Activated T-cell treated with anti-CD3 and anti-CD28 coated beads, Interleukin-2, amount 50 U/mL, for 4 hours (primary cell): ENCODE results near the gene DNAJB1. TPM values are rescaled to one million over a fixed set of nuclear protein-coding genes. Genes with fewer than 3 reads are reported as not detected.
"Not testable (repeated sequence)": the region's sequence is repeated elsewhere in the genome, so short reads cannot be mapped to it uniquely, and the experiment has no call there.

Source experiments
- ATAC-seq, 2 donors: fragments of 200-7000 bp; cut with Tn5 transposase; one replicate each; pipeline ENCODE4 v1.10.0; 2021
- DNase-seq: peaks from one replicate; pipeline ENCODE4 v3.0.0-alpha.2; 2020
- H3K27me3 Mint-ChIP-seq: one replicate; pipeline ENCODE4 v1.8.0; 2021; ENCODE audit warnings: low read depth, mixed read lengths
- H3K36me3 Mint-ChIP-seq: one replicate; pipeline ENCODE4 v1.8.0; 2022; ENCODE audit warnings: mixed read lengths; ENCODE audit not compliant: insufficient read depth
- H3K4me1 Mint-ChIP-seq: one replicate; pipeline ENCODE4 v1.8.0; 2021; ENCODE audit warnings: low read depth, mixed read lengths
- H3K4me3 Mint-ChIP-seq: one replicate; pipeline ENCODE4 v1.8.0; 2021; ENCODE audit warnings: mild to moderate bottlenecking, moderate library complexity, mixed read lengths
- H3K9me3 Mint-ChIP-seq: one replicate; pipeline ENCODE4 v1.8.0; 2021; ENCODE audit warnings: mixed read lengths
- total RNA-seq, 3 donors: library from RNA; stranded (reverse); gene quantifications; one replicate each; pipeline ENCODE4 v1.2.1, GENCODE V29; 2021

The DNAJB1 gene
- total RNA-seq, 3 donors from 2014 or later, result 119 to 128 (median 120) TPM

GRCh38 chr19:14558370-14559066 lies 40.3 kb upstream of the DNAJB1 start:
- ATAC-seq (no peak), DNase-seq (no peak)
- Mint-ChIP-seq H3K9me3 (no peaks in the 10 kb centered on the region), H3K27me3 (no peaks in the 10 kb centered on the region), H3K4me3 (no peak overlapping the region), H3K4me1 (peaks cover 33% of the 10 kb centered on the region), H3K36me3 (no peaks in the 10 kb centered on the region)

GRCh38 chr19:14556662-14557188 lies 38.5 kb upstream of the DNAJB1 start:
- peak; percentile 90 to 94 for ATAC-seq
- Mint-ChIP-seq H3K4me1 (peaks cover 48% of the 10 kb centered on the region), H3K9me3 (no peaks in the 10 kb centered on the region), H3K27me3 (no peaks in the 10 kb centered on the region), H3K36me3 (no peaks in the 10 kb centered on the region), H3K4me3 (no peak overlapping the region)
- DNase-seq, result peak; percentile 71

- peak; percentile 5 to 20 for ATAC-seq
- Mint-ChIP-seq H3K4me1 (peaks cover 51% of the 10 kb centered on the region), H3K36me3 (no peaks in the 10 kb centered on the region), H3K4me3 (no peak overlapping the region), H3K27me3 (no peaks in the 10 kb centered on the region), H3K9me3 (no peaks in the 10 kb centered on the region)
- no peak for DNase-seq
Measured at GRCh38 chr19:14555918-14556661, 37.9 kb upstream of the DNAJB1 start.

- peaks cover 4% of the 10 kb centered on the region for H3K36me3 Mint-ChIP-seq
Measured at GRCh38 chr19:14554382-14554812, 36.2 kb upstream of the DNAJB1 start.

GRCh38 chr19:14553939-14554243 lies 35.7 kb upstream of the DNAJB1 start:
- peaks cover 58% of the 10 kb centered on the region for H3K4me1 Mint-ChIP-seq
- no peak for ATAC-seq

More at GRCh38 chr19:14554382-14554812, 36.2 kb upstream of the DNAJB1 start:
- no peaks in the 10 kb centered on the region for H3K9me3 Mint-ChIP-seq
- no peak for DNase-seq
- no peak overlapping the region for H3K4me3 Mint-ChIP-seq
- H3K27me3 Mint-ChIP-seq, result no peaks in the 10 kb centered on the region
- no peak for ATAC-seq
- peaks cover 58% of the 10 kb centered on the region for H3K4me1 Mint-ChIP-seq

GRCh38 chr19:14553042-14553938 lies 35.1 kb upstream of the DNAJB1 start:
- H3K27me3 Mint-ChIP-seq, result no peaks in the 10 kb centered on the region
- DNase-seq (no peak), ATAC-seq (no peak)
- H3K4me3 Mint-ChIP-seq, result no peak overlapping the region
- H3K4me1 Mint-ChIP-seq, result peaks cover 56% of the 10 kb centered on the region
- peaks cover 4% of the 10 kb centered on the region for H3K36me3 Mint-ChIP-seq
- H3K9me3 Mint-ChIP-seq, result no peaks in the 10 kb centered on the region

More at GRCh38 chr19:14553939-14554243, 35.7 kb upstream of the DNAJB1 start:
- Mint-ChIP-seq H3K36me3 (peaks cover 4% of the 10 kb centered on the region), H3K9me3 (no peaks in the 10 kb centered on the region), H3K27me3 (no peaks in the 10 kb centered on the region), H3K4me3 (no peak overlapping the region)
- no peak for DNase-seq

GRCh38 chr19:14552006-14552360 lies 33.8 kb upstream of the DNAJB1 start:
- not testable (repeated sequence) for H3K9me3 Mint-ChIP-seq, DNase-seq, ATAC-seq, H3K36me3 Mint-ChIP-seq, H3K4me3 Mint-ChIP-seq, H3K27me3 Mint-ChIP-seq
- peaks cover 52% of the 10 kb centered on the region for H3K4me1 Mint-ChIP-seq

GRCh38 chr19:14551134-14552005 lies 33.2 kb upstream of the DNAJB1 start:
- DNase-seq (peak; percentile 68), ATAC-seq (peak; percentile 97 to 99)
- H3K27me3 Mint-ChIP-seq, H3K4me3 Mint-ChIP-seq, H3K9me3 Mint-ChIP-seq, H3K36me3 Mint-ChIP-seq: not testable (repeated sequence)
- H3K4me1 Mint-ChIP-seq, result peaks cover 47% of the 10 kb centered on the region

GRCh38 chr19:14550201-14550754 lies 32.1 kb upstream of the DNAJB1 start:
- ATAC-seq, result no peak

GRCh38 chr19:14545716-14546082 lies 27.5 kb upstream of the DNAJB1 start:
- Mint-ChIP-seq H3K9me3 (no peaks in the 10 kb centered on the region), H3K36me3 (peaks cover 7% of the 10 kb centered on the region), H3K27me3 (no peaks in the 10 kb centered on the region), H3K4me3 (no peak overlapping the region), H3K4me1 (peaks cover 18% of the 10 kb centered on the region)
- ATAC-seq (no peak), DNase-seq (no peak)

More at GRCh38 chr19:14550201-14550754, 32.1 kb upstream of the DNAJB1 start:
- no peaks in the 10 kb centered on the region for H3K27me3 Mint-ChIP-seq
- peaks cover 5% of the 10 kb centered on the region for H3K36me3 Mint-ChIP-seq
- DNase-seq, result no peak
- peaks cover 40% of the 10 kb centered on the region for H3K4me1 Mint-ChIP-seq
- no peaks in the 10 kb centered on the region for H3K9me3 Mint-ChIP-seq
- H3K4me3 Mint-ChIP-seq, result no peak overlapping the region

- Mint-ChIP-seq H3K4me1 (peaks cover 13% of the 10 kb centered on the region), H3K36me3 (peaks cover 7% of the 10 kb centered on the region), H3K4me3 (no peak overlapping the region), H3K9me3 (no peaks in the 10 kb centered on the region), H3K27me3 (no peaks in the 10 kb centered on the region)
- no peak for DNase-seq
- ATAC-seq, result no peak
Measured at GRCh38 chr19:14544977-14545715, 26.9 kb upstream of the DNAJB1 start.

GRCh38 chr19:14544047-14544446 lies 25.9 kb upstream of the DNAJB1 start:
- H3K4me3 Mint-ChIP-seq, result no peak overlapping the region
- H3K9me3 Mint-ChIP-seq, result no peaks in the 10 kb centered on the region
- no peaks in the 10 kb centered on the region for H3K27me3 Mint-ChIP-seq
- ATAC-seq (peak in 1 of 2 donors; percentile 50), DNase-seq (no peak)
- peaks cover 8% of the 10 kb centered on the region for H3K36me3 Mint-ChIP-seq
- peaks cover 16% of the 10 kb centered on the region for H3K4me1 Mint-ChIP-seq
